Neural progenitor cell (in vitro differentiated cells): ENCODE measurements around the gene CD320. TPM values are rescaled to one million over a fixed set of nuclear protein-coding genes. Genes with fewer than 3 reads are reported as not detected.
"Not testable (repeated sequence)": the region's sequence is repeated elsewhere in the genome, so short reads cannot be mapped to it uniquely, and the experiment has no call there.

Experiments used
- DNase-seq: peaks from one replicate; pipeline ENCODE4 v3.0.0-alpha.2; 2016; ENCODE audit warnings: low spot score
- H2AFZ ChIP-seq: fragments of 200-600 bp; sonication (generic); replicated peaks from 2 replicates; pipeline ENCODE4 v1.6.1; 2016; ENCODE audit warnings: antibody characterized with exemption
- H3F3A ChIP-seq: fragments of 200-600 bp; sonication (generic); 2 replicates; pipeline ENCODE4 v1.6.1; 2016; ENCODE audit warnings: antibody characterized with exemption, low read depth
- H3K27ac ChIP-seq: fragments of 200-600 bp; sonication (generic); 2 replicates; pipeline ENCODE4 v1.5.1; 2016; ENCODE audit warnings: mild to moderate bottlenecking
- H3K27me3 ChIP-seq: fragments of 200-600 bp; sonication (generic); 2 replicates; pipeline ENCODE4 v1.6.1; 2016; ENCODE audit warnings: mild to moderate bottlenecking, moderate library complexity
- H3K36me3 ChIP-seq: fragments of 200-600 bp; sonication (generic); 2 replicates; pipeline ENCODE4 v1.5.1; 2016
- H3K4me1 ChIP-seq: fragments of 200-600 bp; sonication (generic); 2 replicates; pipeline ENCODE4 v1.6.1; 2016; ENCODE audit warnings: mixed run types
- H3K4me2 ChIP-seq: fragments of 200-600 bp; sonication (generic); 2 replicates; pipeline ENCODE4 v1.6.1; 2016
- H3K4me3 ChIP-seq: fragments of 200-600 bp; sonication (generic); 2 replicates; pipeline ENCODE4 v1.5.1; 2016
- H3K79me2 ChIP-seq: fragments of 200-600 bp; sonication (generic); 2 replicates; pipeline ENCODE4 v1.6.1; 2016; ENCODE audit warnings: low read depth
- H3K9ac ChIP-seq: fragments of 200-600 bp; sonication (generic); 2 replicates; pipeline ENCODE4 v1.6.1; 2016
- H3K9me3 ChIP-seq: fragments of 200-600 bp; sonication (generic); 2 replicates; pipeline ENCODE4 v1.5.1; 2016; ENCODE audit warnings: low read depth
- H4K20me1 ChIP-seq: fragments of 200-600 bp; sonication (generic); 2 replicates; pipeline ENCODE4 v1.6.1; 2016; ENCODE audit warnings: low read depth
- H3K27ac Mint-ChIP-seq: 3 replicates; pipeline ENCODE4 v1.8.0; 2021; ENCODE audit warnings: mixed read lengths
- H3K27me3 Mint-ChIP-seq: 2 replicates; pipeline ENCODE4 v1.8.0; 2022; ENCODE audit warnings: low read depth, mild to moderate bottlenecking, inconsistent platforms, moderate library complexity, mixed read lengths; ENCODE audit not compliant: insufficient read depth
- H3K36me3 Mint-ChIP-seq: 3 replicates; pipeline ENCODE4 v1.8.0; 2021; ENCODE audit warnings: mixed read lengths
- H3K4me1 Mint-ChIP-seq: 3 replicates; pipeline ENCODE4 v1.8.0; 2021; ENCODE audit warnings: mixed read lengths
- H3K4me3 Mint-ChIP-seq: 3 replicates; pipeline ENCODE4 v1.8.0; 2021; ENCODE audit warnings: mild to moderate bottlenecking, moderate library complexity, mixed read lengths
- H3K9me3 Mint-ChIP-seq: 3 replicates; pipeline ENCODE4 v1.8.0; 2020; ENCODE audit warnings: mixed read lengths
- CTCF ChIP-seq: fragments of 200-600 bp; sonication (generic); IDR thresholded peaks from 2 replicates; pipeline ENCODE4 v1.5.1; 2017; ENCODE audit warnings: antibody characterized with exemption, mild to moderate bottlenecking
- EZH2 ChIP-seq: fragments of 200-600 bp; sonication (generic); IDR thresholded peaks from 2 replicates; pipeline ENCODE4 v1.6.1; 2017; ENCODE audit warnings: antibody characterized with exemption, mild to moderate bottlenecking, moderate library complexity
- EZH2phosphoT487 ChIP-seq: fragments of 200-600 bp; sonication (generic); IDR thresholded peaks from 2 replicates; pipeline ENCODE4 v1.6.1; 2017; ENCODE audit warnings: antibody characterized with exemption
- total RNA-seq: library from RNA; depleted of rRNA; stranded (reverse); fragments of >200 nt; gene quantifications from 2 replicates; pipeline ENCODE4 v1.2.3, GENCODE V29; 2015; ENCODE audit warnings: low replicate concordance

CD320 gene
- total RNA-seq: 22.4 and 52.5 TPM in 2 replicates

GRCh38 chr19:8307965-8308866, at the start of gene CD320:
TSS of gene CD320 (minus strand) at chr19:8308358. CDS start at chr19:8308290, 68 bp downstream.
- H3F3A ChIP-seq: peaks cover 21% of the 10 kb centered on the region
- H4K20me1 ChIP-seq: peaks cover 10% of the 10 kb centered on the region
- no peak within 1 kb of the TSS for H3K9ac ChIP-seq
- H2AFZ ChIP-seq: peak within 1 kb of the TSS; percentile 2
- peak within 1 kb of the TSS; percentile 54 for H3K27ac Mint-ChIP-seq
- peaks cover 24% of the 10 kb centered on the region for H3K4me1 Mint-ChIP-seq
- peaks cover 12% of the 10 kb centered on the region for H3K27me3 Mint-ChIP-seq
- H3K36me3 Mint-ChIP-seq: peaks cover 2% of the 10 kb centered on the region
- no peaks in the 10 kb centered on the region for H3K27me3 ChIP-seq
- H3K36me3 ChIP-seq: no peaks in the 10 kb centered on the region
- peak within 1 kb of the TSS; percentile 95 for H3K4me2 ChIP-seq
- no peaks in the 10 kb centered on the region for H3K9me3 Mint-ChIP-seq
- H3K4me3 Mint-ChIP-seq: peak within 1 kb of the TSS; percentile 92
- no peaks in the 10 kb centered on the region for H3K9me3 ChIP-seq
- H3K27ac ChIP-seq: no peak within 1 kb of the TSS
- H3K4me3 ChIP-seq: peak within 1 kb of the TSS; percentile 57
- TF ChIP-seq EZH2 (no peak), CTCF (no peak), EZH2phosphoT487 (no peak)
- DNase-seq: peak; percentile 95
- H3K79me2 ChIP-seq: peaks cover 12% of the 10 kb centered on the region
- H3K4me1 ChIP-seq: peaks cover 13% of the 10 kb centered on the region

- no peak overlapping the region for H3K27ac ChIP-seq
- H3K9me3 Mint-ChIP-seq: no peaks in the 10 kb centered on the region
- no peak for TF ChIP-seq EZH2
- TF ChIP-seq EZH2phosphoT487: no peak
- H3K27me3 Mint-ChIP-seq: peaks cover 5% of the 10 kb centered on the region
- H3K27me3 ChIP-seq: peaks cover 6% of the 10 kb centered on the region
- DNase-seq: no peak
- H3K36me3 Mint-ChIP-seq: no peaks in the 10 kb centered on the region
- H3K4me1 Mint-ChIP-seq: peaks cover 8% of the 10 kb centered on the region
- H3K79me2 ChIP-seq: no peaks in the 10 kb centered on the region
- H3K4me3 ChIP-seq: no peak overlapping the region
- H3K9ac ChIP-seq: no peak overlapping the region
- H2AFZ ChIP-seq: no peak overlapping the region
- H3K4me3 Mint-ChIP-seq: no peak overlapping the region
- H3K36me3 ChIP-seq: no peaks in the 10 kb centered on the region
- no peaks in the 10 kb centered on the region for H3K9me3 ChIP-seq
- H3F3A ChIP-seq: peaks cover 13% of the 10 kb centered on the region
- peaks cover 3% of the 10 kb centered on the region for H3K4me1 ChIP-seq
- H4K20me1 ChIP-seq: no peaks in the 10 kb centered on the region
- no peak overlapping the region for H3K27ac Mint-ChIP-seq
- no peak overlapping the region for H3K4me2 ChIP-seq
Observed at GRCh38 chr19:8357007-8357521, 48.9 kb upstream of the CD320 start.

GRCh38 chr19:8355631-8356402, 47.7 kb upstream of the CD320 start:
- Histone ChIP-seq H3K4me3 (no peak overlapping the region), H3K4me2 (no peak overlapping the region), H3K36me3 (no peaks in the 10 kb centered on the region), H3K27ac (no peak overlapping the region), H3K9me3 (no peaks in the 10 kb centered on the region), H4K20me1 (no peaks in the 10 kb centered on the region), H3K27me3 (peaks cover 3% of the 10 kb centered on the region), H3K79me2 (no peaks in the 10 kb centered on the region), H3K4me1 (peaks cover 7% of the 10 kb centered on the region), H2AFZ (no peak overlapping the region), H3F3A (peaks cover 17% of the 10 kb centered on the region), H3K9ac (no peak overlapping the region)
- Mint-ChIP-seq H3K27me3 (peaks cover 5% of the 10 kb centered on the region), H3K4me3 (no peak overlapping the region), H3K9me3 (no peaks in the 10 kb centered on the region), H3K4me1 (peaks cover 13% of the 10 kb centered on the region), H3K36me3 (no peaks in the 10 kb centered on the region), H3K27ac (no peak overlapping the region)
- DNase-seq: no peak
- no peak for TF ChIP-seq EZH2phosphoT487
- TF ChIP-seq EZH2: no peak
- no peak for TF ChIP-seq CTCF

- Histone ChIP-seq H2AFZ (peak overlapping the region; percentile 86), H3K4me3 (peak overlapping the region; percentile 33), H3F3A (peaks cover 17% of the 10 kb centered on the region), H3K4me2 (peak overlapping the region; percentile 71)
- H3K9me3 Mint-ChIP-seq, H4K20me1 ChIP-seq, H3K9ac ChIP-seq, H3K27me3 Mint-ChIP-seq, H3K27ac Mint-ChIP-seq, H3K36me3 Mint-ChIP-seq, H3K9me3 ChIP-seq, H3K79me2 ChIP-seq, H3K27ac ChIP-seq, H3K36me3 ChIP-seq, H3K4me3 Mint-ChIP-seq, H3K4me1 ChIP-seq, H3K27me3 ChIP-seq: not testable (repeated sequence)
- DNase-seq: peak; percentile 53
- H3K4me1 Mint-ChIP-seq: peaks cover 14% of the 10 kb centered on the region
Observed at GRCh38 chr19:8352845-8353244, 44.7 kb upstream of the CD320 start.
